Testis (tissue), 3 donors: Measurements from ENCODE around the gene BBS2. TPM values are rescaled to one million over a fixed set of nuclear protein-coding genes. Genes with fewer than 3 reads are reported as not detected.

ENCODE experiments used
- DNase-seq: peaks from one replicate; pipeline ENCODE4 v3.0.0-alpha.2; 2019
- H3K27ac ChIP-seq, 2 donors: fragments of 200-600 bp; sonication (generic); one replicate each; pipeline ENCODE4 v1.5.1; 2019
- H3K27me3 ChIP-seq: fragments of 200-600 bp; sonication (generic); one replicate; pipeline ENCODE4 v1.5.1; 2019
- H3K36me3 ChIP-seq: fragments of 200-600 bp; sonication (generic); one replicate; pipeline ENCODE4 v1.5.1; 2017; ENCODE audit warnings: low read depth; ENCODE audit errors: missing control alignments
- H3K4me1 ChIP-seq: fragments of 200-600 bp; sonication (generic); one replicate; pipeline ENCODE4 v1.5.1; 2019
- H3K4me3 ChIP-seq, 2 donors: fragments of 200-600 bp; sonication (generic); one replicate each; pipeline ENCODE4 v1.5.1; 2017 to 2019
- H3K9me3 ChIP-seq: fragments of 200-600 bp; sonication (generic); one replicate; pipeline ENCODE4 v1.5.1; 2017
- POLR2A ChIP-seq: fragments of 450-650 bp; IDR thresholded peaks from one replicate; pipeline ENCODE4 v1.6.1; 2017; ENCODE audit warnings: antibody characterized with exemption, mild to moderate bottlenecking, moderate library complexity
- WGBS, 2 donors: methylation state at CpG; one replicate each; pipeline ENCODE4 v1.1.5; 2018; 5-methylcytosine and 5-hydroxymethylcytosine counted together
- intact Hi-C: fragments of 100-400 bp; cut with DNase I; formaldehyde crosslinking; loops from one replicate; pipeline ENCODE4 v1.15.1; 2023; ENCODE audit warnings: low total_unique reads
- polyA plus RNA-seq: library from polyadenylated mRNA; stranded (reverse); fragments of 350-450 nt; fragmentation: Illumina TruSeq; extraction: RNeasy Lipid Tissue Mini Kit (QIAGEN cat#74804); gene quantifications from one replicate; pipeline ENCODE4 v1.2.3, GENCODE V29; 2014; ENCODE audit warnings: low read depth, low replicate concordance; ENCODE audit not compliant: insufficient read depth
- total RNA-seq, 2 donors: library from RNA; depleted of rRNA; stranded (reverse); fragments of >200 nt; gene quantifications; one replicate each; pipeline ENCODE4 v1.2.3, GENCODE V29; 2016
- TF ChIP-seq, protein P1 (sequence below), 3 experiments: fragments of 450-650 bp in 2 of 3; fragments of 200-600 bp in 1 of 3; sonication (generic) in 1 of 3; IDR thresholded peaks; one replicate each; pipeline ENCODE4 v1.5.1; 2016 to 2019; ENCODE audit warnings: antibody characterized with exemption in 3 of 3, mild to moderate bottlenecking in 2 of 3, moderate library complexity in 1 of 3

BBS2 gene
- total and polyA plus RNA-seq, 3 donors from 2014 or later = 70.3 to 83.6 (median 79.8) TPM

DNA sequence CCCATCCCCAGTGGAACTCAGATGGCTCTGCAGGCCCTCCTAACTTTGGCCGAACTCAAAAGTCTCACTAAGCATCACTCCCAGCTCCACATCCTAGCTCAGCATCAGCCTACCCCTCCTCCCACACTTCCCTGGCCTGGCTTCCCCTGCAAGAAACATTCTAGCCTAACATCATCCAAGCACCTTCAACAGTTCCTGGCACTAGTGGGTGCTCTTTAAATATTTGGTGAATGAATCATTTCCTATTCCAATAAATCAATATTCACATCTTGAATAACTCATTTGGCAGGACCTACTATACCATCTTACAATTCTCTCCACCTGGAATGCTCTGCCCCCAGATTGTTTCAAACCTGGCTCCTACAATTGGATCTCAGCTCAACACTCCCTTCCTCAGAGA is 11.0 kb upstream of the BBS2 start:
- no peaks in the 10 kb centered on the region for H3K27me3 ChIP-seq
- no peaks in the 10 kb centered on the region for H3K4me1 ChIP-seq
- no peak for DNase-seq
- TF ChIP-seq, protein P1, sequence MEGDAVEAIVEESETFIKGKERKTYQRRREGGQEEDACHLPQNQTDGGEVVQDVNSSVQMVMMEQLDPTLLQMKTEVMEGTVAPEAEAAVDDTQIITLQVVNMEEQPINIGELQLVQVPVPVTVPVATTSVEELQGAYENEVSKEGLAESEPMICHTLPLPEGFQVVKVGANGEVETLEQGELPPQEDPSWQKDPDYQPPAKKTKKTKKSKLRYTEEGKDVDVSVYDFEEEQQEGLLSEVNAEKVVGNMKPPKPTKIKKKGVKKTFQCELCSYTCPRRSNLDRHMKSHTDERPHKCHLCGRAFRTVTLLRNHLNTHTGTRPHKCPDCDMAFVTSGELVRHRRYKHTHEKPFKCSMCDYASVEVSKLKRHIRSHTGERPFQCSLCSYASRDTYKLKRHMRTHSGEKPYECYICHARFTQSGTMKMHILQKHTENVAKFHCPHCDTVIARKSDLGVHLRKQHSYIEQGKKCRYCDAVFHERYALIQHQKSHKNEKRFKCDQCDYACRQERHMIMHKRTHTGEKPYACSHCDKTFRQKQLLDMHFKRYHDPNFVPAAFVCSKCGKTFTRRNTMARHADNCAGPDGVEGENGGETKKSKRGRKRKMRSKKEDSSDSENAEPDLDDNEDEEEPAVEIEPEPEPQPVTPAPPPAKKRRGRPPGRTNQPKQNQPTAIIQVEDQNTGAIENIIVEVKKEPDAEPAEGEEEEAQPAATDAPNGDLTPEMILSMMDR (IDR thresholded peaks at IDR 0.05) = no peak
- TF ChIP-seq POLR2A = no peak
- no peaks in the 10 kb centered on the region for H3K36me3 ChIP-seq
- no peak overlapping the region for H3K27ac ChIP-seq
- no peak overlapping the region for H3K4me3 ChIP-seq
- intact Hi-C loops = no loop called here
- 86 to 92% methylated on average over 1 of the region's 1 CpG for WGBS, 2 donors
- no peaks in the 10 kb centered on the region for H3K9me3 ChIP-seq

GRCh38 chr16:56525236-56525635 is 5.4 kb upstream of the BBS2 start:
- intact Hi-C loops = no loop called here
- Histone ChIP-seq H3K27me3 (no peaks in the 10 kb centered on the region), H3K9me3 (no peaks in the 10 kb centered on the region), H3K4me1 (no peaks in the 10 kb centered on the region), H3K36me3 (no peaks in the 10 kb centered on the region), H3K27ac (no peak overlapping the region), H3K4me3 (no peak overlapping the region)
- TF ChIP-seq, protein P1 (IDR thresholded peaks at IDR 0.05) = no peak
- TF ChIP-seq POLR2A = no peak
- no peak for DNase-seq
- WGBS, 2 donors = 82 to 90% methylated on average over 9 of the region's 9 CpGs

- intact Hi-C loops = loop anchor here (5.0 kb wide), 1 partner anchor 528 kb away; no protein-coding TSS in a partner anchor
- DNase-seq = no peak
- Histone ChIP-seq H3K9me3 (no peaks in the 10 kb centered on the region), H3K27me3 (no peaks in the 10 kb centered on the region), H3K4me1 (peaks cover 18% of the 10 kb centered on the region), H3K36me3 (no peaks in the 10 kb centered on the region), H3K4me3 (peak overlapping the region; percentile 90 to 100), H3K27ac (peak overlapping the region in 1 of 2 donors; percentile 83)
- TF ChIP-seq, protein P1 (IDR thresholded peaks at IDR 0.05) = no peak
- TF ChIP-seq POLR2A = no peak
- WGBS, 2 donors = 16 to 24% methylated on average over 4 of the region's 4 CpGs
These were observed 390 bp upstream of the BBS2 start for GRCh38 chr16:56520251-56520577.

DNA sequence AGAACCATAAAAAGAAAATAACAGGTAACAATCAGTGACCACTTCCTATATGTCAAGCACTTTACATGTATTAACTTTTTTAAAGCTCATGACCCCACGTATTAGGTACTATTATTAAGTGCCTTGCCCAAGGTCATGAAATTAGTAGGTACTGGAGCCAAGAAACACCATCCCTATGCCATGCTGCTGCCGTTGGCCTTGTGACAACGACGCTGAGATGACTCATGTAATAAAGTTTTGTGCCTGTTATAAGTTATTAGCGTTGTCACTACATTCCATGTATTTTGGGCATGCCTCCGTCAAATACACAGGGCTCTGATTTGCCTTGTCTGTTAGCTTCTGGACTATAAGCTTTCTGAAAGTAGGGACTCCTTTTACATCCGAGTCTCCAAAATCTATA is 1.4 kb downstream of the BBS2 start:
- no peaks in the 10 kb centered on the region for H3K36me3 ChIP-seq
- TF ChIP-seq, protein P1 (IDR thresholded peaks at IDR 0.05) = no peak
- no peak for TF ChIP-seq POLR2A
- no peak overlapping the region for H3K27ac ChIP-seq
- H3K27me3 ChIP-seq = no peaks in the 10 kb centered on the region
- no peak for DNase-seq
- WGBS, 2 donors = 51 to 53% methylated on average over 7 of the region's 7 CpGs
- intact Hi-C loops = no loop called here
- H3K4me1 ChIP-seq = peaks cover 18% of the 10 kb centered on the region
- H3K4me3 ChIP-seq = no peak overlapping the region
- H3K9me3 ChIP-seq = no peaks in the 10 kb centered on the region

- H3K27me3 ChIP-seq = no peaks in the 10 kb centered on the region
- H3K36me3 ChIP-seq = no peaks in the 10 kb centered on the region
- H3K27ac ChIP-seq = no peak overlapping the region
- no peaks in the 10 kb centered on the region for H3K9me3 ChIP-seq
- TF ChIP-seq, protein P1 (IDR thresholded peaks at IDR 0.05) = no peak
- no peak for TF ChIP-seq POLR2A
- DNase-seq = no peak
- no peak overlapping the region for H3K4me3 ChIP-seq
- peaks cover 18% of the 10 kb centered on the region for H3K4me1 ChIP-seq
- intact Hi-C loops = no loop called here
- WGBS, 2 donors = 75 to 82% methylated on average over 2 of the region's 2 CpGs
These were observed 2.6 kb downstream of the BBS2 start for GRCh38 chr16:56517206-56517605.
